Motor neuron (in vitro differentiated cells): ENCODE results near the gene BLTP2. TPM values are rescaled to one million over a fixed set of nuclear protein-coding genes. Genes with fewer than 3 reads are reported as not detected.
A peak's percentile ranks its signal among the peaks of the same experiment; 100 is the strongest.

Experiments used
- ATAC-seq, 8 experiments: fragments of 200-7000 bp; cut with Tn5 transposase; replicated peaks in 6 of 8; 2 replicates each; pipeline ENCODE4 v1.8.0; 2021; ENCODE audit warnings: mild to moderate bottlenecking in 8 of 8, moderate library complexity in 8 of 8
- H3K27ac ChIP-seq, 2 donors: fragments of 250-450 bp; sonication (Bioruptor Pico); 2 replicates each; pipeline ENCODE4 v1.9.0; 2021; ENCODE audit warnings: antibody characterized with exemption in 2 of 2, mild to moderate bottlenecking in 2 of 2, moderate library complexity in 1 of 2
- H3K4me1 ChIP-seq, 2 donors: fragments of 250-450 bp; sonication (Bioruptor Pico); replicated peaks in 1 of 2; 2 replicates each; pipeline ENCODE4 v1.6.1; 2021; ENCODE audit warnings: antibody characterized with exemption in 2 of 2, mild to moderate bottlenecking in 2 of 2, moderate library complexity in 1 of 2
- H3K4me3 ChIP-seq, 5 donors: fragments of 250-450 bp; sonication (Bioruptor Pico); 2 replicates each; pipeline ENCODE4 v1.9.0; 2021; ENCODE audit warnings: antibody characterized with exemption in 5 of 5, mild to moderate bottlenecking in 5 of 5, moderate library complexity in 4 of 5
- WGBS, 10 experiments: fragments of 450-650 bp; shearing (Covaris generic); methylation state at CpG; one replicate each; pipeline ENCODE4 v1.0.0; 2022; 5-methylcytosine and 5-hydroxymethylcytosine counted together
- in situ Hi-C, 9 experiments: fragments of 400-800 bp; cut with MboI; loops; one replicate each; pipeline ENCODE4 v1.15.0; 2021; ENCODE audit warnings: low sequenced_read_pairs in 9 of 9, low pct_unique_long_range_greater_than_20kb in 2 of 9; ENCODE audit not compliant: unreplicated experiment in 9 of 9
- total RNA-seq, 8 experiments: library from RNA; unstranded; fragments of 300-600 nt; gene quantifications; 2 replicates each; pipeline versions ENCODE4 v1.2.3 to v1.2.4, GENCODE V29; 2022

BLTP2 gene
- 100 to 1,000 TPM in 2 of 8 experiments, 10 to 100 TPM in 6; 36.7 to 124 (median 57.8) TPM for total RNA-seq

DNA sequence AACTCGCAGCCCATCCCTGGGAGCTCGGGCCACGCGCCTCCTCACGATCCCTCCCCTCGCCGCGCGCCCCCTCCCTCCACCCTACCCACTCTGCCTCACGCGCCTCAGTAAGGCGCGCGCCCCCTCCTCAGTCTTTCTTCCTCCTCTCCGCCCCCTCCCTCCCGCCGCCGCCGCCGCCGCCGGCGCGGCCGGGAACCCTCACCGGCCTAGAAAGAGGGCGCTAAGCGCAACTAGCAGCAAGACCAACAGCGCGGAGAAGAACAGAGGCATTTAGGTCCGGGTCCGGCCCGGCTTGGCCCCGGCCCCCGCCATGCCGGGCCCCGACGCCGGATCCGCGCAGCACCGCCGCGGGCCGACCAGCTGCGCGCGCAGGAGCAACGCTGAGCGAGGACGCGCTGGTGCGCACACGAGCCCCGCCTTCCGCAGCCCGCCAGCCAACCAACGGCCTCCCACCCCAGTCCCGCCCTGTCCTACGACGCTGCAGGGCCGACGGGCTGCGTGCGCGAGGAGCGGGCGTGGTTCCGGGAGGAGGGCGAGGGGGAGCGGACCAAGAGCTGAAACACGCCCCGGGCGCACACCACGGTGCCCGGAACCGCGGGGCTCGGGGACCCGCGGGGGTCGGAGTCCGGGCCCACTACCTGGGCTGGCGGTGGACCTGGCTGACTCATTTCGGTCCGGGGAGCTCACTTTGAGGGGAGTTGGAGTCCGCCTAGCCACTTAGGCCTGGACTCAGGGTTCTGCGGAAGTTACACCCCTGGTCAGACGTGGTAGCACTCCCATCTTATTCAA is at the start of gene BLTP2:
Gene BLTP2 (minus strand): TSS at position 372 of the 789 bp plus-strand sequence. CDS start 102 bp downstream, at position 270.
- in situ Hi-C loops: no loop called here
- peaks cover 10% of the 10 kb centered on the region in 2 donors for H3K4me1 ChIP-seq
- H3K4me3 ChIP-seq: peak within 1 kb of the TSS; percentile 85 to 95 (median 92)
- ATAC-seq: peak; percentile 91 to 98 (median 96)
- H3K27ac ChIP-seq: peak within 1 kb of the TSS; percentile 92 to 94
- WGBS, 10 experiments: 0% methylated on average over 1 to 2 of the region's 89 CpGs; no CpG with 5 or more reads in 8 of the 10 experiments

DNA sequence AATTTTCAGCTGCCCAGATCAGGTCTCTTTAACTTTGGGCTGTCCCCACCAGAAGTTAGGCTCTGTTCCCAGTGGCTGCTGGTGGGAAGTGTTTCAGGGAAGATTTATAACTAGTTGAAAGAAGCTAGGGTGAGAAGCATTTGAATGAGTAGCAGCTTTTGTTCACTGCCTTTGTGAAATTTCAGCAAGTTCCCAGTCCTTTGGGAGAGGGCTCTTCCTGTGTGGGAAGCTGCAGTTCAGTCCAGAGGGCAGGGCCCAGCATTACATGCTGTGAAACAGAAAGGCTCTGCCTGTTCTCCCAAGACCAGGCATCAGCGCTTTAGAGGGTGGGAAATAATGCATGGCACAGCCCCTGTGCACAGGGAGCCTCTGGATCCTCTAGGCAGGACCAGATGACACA is 48.9 kb upstream of the BLTP2 start:
- peak overlapping the region in 1 of 2 donors; percentile 32 for H3K27ac ChIP-seq
- no peak overlapping the region for H3K4me3 ChIP-seq
- H3K4me1 ChIP-seq: peaks cover 2 to 13% of the 10 kb centered on the region in 2 donors
- in situ Hi-C loops: no loop called here
- peak in 5 of 8 experiments; percentile 50 to 81 (median 64) for ATAC-seq
- 14 to 100% (median 60%) methylated on average over 1 of the region's 1 CpG; no CpG with 5 or more reads in 3 of the 10 experiments for WGBS, 10 experiments

DNA sequence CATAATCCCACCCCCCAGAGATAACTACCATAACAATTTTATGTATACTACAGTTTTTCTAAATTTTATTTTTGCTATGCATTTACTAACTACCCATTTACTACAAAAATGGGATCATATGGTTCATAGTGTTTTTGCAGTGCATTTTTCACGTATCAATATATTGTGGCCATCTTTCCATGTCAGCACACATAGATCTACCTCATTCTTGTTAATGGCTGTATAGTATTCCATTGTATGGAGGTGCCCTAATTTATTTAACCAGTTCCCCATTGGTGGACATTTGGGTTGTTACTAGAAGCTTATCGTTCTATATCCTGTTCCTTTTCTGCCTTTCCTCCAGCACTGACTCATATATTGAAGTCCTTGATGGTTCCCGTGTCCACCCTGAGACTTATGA is 44.1 kb upstream of the BLTP2 start:
- H3K4me1 ChIP-seq: peaks cover 2 to 5% of the 10 kb centered on the region in 2 donors
- H3K4me3 ChIP-seq: no peak overlapping the region
- in situ Hi-C loops: no loop called here
- H3K27ac ChIP-seq: no peak overlapping the region
- ATAC-seq: no peak
- WGBS, 10 experiments: 83 to 100% (median 98%) methylated on average over 1 to 3 of the region's 3 CpGs

DNA sequence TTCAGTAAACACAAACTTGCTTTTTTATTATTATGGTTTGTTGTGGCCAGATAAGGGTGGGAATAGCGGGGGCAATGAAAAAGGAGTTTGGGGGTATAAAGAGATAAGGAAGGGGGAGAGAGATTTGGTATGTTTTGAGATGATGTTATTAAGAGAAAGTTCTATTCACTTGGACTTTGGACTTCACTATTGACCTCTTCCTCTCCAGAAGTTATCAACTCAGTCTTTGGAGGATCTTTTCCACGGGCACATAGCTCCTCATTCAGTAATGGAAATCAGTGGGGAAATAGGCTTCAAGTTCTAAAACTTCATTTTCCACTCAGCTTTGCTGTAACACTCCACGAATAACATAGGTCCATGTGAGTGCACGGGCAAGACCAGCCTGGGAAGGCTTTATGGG is 43.5 kb upstream of the BLTP2 start:
- H3K4me1 ChIP-seq: peaks cover 0 to 2% of the 10 kb centered on the region in 2 donors
- WGBS, 10 experiments: 78 to 100% (median 95%) methylated on average over 1 to 4 of the region's 4 CpGs
- no peak for ATAC-seq
- in situ Hi-C loops: no loop called here
- H3K27ac ChIP-seq: no peak overlapping the region
- no peak overlapping the region for H3K4me3 ChIP-seq

DNA sequence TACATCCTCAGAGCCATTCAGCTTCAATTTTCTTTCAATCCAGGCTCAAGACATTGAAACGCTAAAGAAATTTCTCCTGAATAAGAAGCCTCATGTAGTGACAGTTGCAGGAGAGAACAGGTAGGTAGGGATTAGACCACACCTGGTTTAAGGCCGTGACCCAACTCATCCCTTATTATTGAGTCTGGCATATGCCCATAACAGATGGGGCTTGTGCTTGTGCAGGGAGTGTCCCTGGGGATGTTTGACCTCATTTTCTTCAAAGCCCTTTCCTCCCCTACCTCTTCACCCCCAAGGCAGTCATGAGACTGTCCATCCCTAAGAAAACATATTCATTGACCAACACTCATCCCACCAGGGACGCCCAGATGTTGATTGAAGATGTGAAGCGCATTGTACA is 41.3 kb upstream of the BLTP2 start:
- 71 to 100% (median 88%) methylated on average over 1 to 4 of the region's 4 CpGs; no CpG with 5 or more reads in 2 of the 10 experiments for WGBS, 10 experiments
- ATAC-seq: peak in 1 of 8 experiments; percentile 29
- H3K4me1 ChIP-seq: no peaks in the 10 kb centered on the region
- no peak overlapping the region for H3K4me3 ChIP-seq
- H3K27ac ChIP-seq: no peak overlapping the region
- in situ Hi-C loops: no loop called here

DNA sequence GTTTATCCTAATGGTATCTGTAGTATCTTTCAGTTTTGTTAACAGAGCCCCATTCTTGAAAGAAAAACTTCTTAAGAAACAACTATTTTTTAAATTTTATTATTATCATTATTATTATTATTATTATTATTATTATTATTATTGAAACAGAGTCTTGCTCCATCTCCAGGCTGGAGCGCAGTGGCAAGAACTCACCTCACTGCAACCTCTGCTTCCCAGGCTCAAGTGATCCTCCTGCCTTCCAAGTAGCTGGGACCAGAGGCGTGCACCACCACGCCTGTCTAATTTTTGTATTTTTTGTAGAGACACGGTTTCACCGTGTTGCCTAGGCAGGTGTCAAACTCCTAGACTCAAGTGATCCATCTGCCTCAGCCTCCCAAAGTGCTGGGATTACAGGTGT is 40.4 kb upstream of the BLTP2 start:
- WGBS, 10 experiments: 74 to 100% (median 92%) methylated on average over 1 to 5 of the region's 5 CpGs; no CpG with 5 or more reads in 2 of the 10 experiments
- ATAC-seq: no peak
- in situ Hi-C loops: no loop called here
- H3K4me3 ChIP-seq: no peak overlapping the region
- no peaks in the 10 kb centered on the region for H3K4me1 ChIP-seq
- no peak overlapping the region for H3K27ac ChIP-seq

DNA sequence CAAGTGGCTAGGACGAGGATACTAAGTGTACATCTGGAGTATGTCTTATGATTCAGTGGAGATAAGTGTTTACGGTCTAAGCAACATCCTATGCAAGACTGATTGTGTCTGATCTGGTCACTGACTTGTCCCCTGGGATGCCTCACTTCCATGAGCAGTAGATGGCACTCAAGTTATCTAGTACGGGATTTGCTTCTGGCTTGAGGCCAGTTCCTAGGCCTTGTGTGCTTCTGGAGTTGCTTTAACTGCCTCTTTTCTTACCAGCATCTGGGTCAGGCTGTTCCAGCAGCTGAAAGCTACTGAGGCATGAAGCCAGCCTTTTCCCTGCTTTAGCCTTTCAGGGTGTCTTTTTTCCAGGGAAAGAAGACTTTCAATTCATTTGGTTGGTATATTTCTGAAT is 40.0 kb upstream of the BLTP2 start:
- peak in 3 of 8 experiments; percentile 32 to 57 (median 49) for ATAC-seq
- no peak overlapping the region for H3K27ac ChIP-seq
- H3K4me1 ChIP-seq: no peaks in the 10 kb centered on the region
- H3K4me3 ChIP-seq: no peak overlapping the region
- WGBS, 10 experiments: 30 to 100% (median 80%) methylated on average over 1 to 2 of the region's 3 CpGs; no CpG with 5 or more reads in 3 of the 10 experiments
- in situ Hi-C loops: no loop called here

DNA sequence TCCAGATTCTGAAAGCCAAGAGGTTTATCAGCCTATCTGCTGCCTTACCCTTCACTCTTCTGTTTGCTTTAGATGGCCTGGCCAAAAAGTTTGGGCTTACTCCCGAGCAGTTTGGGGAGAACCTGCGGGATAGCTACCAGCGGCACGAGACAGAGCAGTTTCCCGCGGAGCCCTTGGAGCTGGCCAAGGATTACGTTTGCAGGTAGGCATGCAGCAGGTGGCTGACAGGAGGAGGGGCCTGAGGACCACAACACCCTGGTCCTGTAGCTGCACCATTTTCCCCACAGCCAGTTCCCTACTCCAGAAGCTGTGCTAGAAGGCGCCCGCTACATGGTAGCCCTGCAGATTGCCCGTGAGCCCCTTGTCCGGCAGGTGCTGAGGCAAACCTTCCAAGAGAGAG is 37.7 kb upstream of the BLTP2 start:
- Histone ChIP-seq H3K27ac (no peak overlapping the region), H3K4me3 (no peak overlapping the region), H3K4me1 (no peaks in the 10 kb centered on the region)
- no peak for ATAC-seq
- WGBS, 10 experiments: 89 to 100% (median 98%) methylated on average over 1 to 7 of the region's 11 CpGs; no CpG with 5 or more reads in 4 of the 10 experiments
- in situ Hi-C loops: no loop called here

DNA sequence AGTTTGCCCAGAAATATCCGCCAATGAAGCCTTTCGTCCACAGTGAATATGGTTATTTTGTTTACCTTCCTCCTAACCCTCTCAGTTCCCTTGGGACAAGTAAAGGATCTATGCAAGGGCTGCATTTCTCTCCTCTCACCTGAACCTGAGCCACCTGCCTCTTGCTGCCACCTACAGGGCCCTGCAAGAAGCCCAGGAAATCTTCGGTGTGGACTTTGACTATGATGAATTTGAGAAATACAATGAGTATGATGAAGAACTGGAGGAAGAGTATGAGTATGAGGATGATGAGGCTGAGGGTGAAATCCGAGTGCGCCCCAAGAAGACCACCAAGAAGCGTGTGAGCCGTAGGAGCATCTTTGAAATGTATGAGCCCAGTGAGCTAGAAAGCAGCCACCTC is 31.0 kb upstream of the BLTP2 start:
- Histone ChIP-seq H3K4me3 (no peak overlapping the region), H3K4me1 (no peaks in the 10 kb centered on the region), H3K27ac (no peak overlapping the region)
- ATAC-seq: peak in 1 of 8 experiments; percentile 34
- WGBS, 10 experiments: 63 to 100% (median 93%) methylated on average over 1 to 7 of the region's 7 CpGs; no CpG with 5 or more reads in 1 of the 10 experiments
- in situ Hi-C loops: no loop called here

DNA sequence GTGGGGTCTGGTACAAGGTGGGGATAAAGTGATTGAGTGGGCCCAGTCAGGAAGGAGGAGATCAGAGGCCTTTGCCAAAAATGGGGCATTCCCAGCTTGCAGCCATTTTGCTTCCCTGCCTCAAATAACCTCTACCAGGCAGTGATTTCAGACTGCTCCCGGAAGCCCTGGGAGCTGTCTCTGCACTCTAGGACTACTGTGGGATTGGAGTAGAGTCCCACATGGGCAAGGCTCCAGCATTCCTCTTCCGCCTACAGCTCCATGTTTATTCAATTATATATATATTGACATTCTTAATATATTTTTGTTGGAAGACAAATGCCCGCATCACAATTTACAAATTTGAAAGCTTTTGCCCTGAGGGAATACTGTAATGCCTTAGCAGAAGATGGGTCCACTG is 30.5 kb upstream of the BLTP2 start:
- no peaks in the 10 kb centered on the region for H3K4me1 ChIP-seq
- H3K27ac ChIP-seq: no peak overlapping the region
- no peak overlapping the region for H3K4me3 ChIP-seq
- in situ Hi-C loops: no loop called here
- ATAC-seq: peak in 1 of 8 experiments; percentile 36
- WGBS, 10 experiments: 78 to 100% (median 100%) methylated on average over 1 to 3 of the region's 3 CpGs; no CpG with 5 or more reads in 4 of the 10 experiments

DNA sequence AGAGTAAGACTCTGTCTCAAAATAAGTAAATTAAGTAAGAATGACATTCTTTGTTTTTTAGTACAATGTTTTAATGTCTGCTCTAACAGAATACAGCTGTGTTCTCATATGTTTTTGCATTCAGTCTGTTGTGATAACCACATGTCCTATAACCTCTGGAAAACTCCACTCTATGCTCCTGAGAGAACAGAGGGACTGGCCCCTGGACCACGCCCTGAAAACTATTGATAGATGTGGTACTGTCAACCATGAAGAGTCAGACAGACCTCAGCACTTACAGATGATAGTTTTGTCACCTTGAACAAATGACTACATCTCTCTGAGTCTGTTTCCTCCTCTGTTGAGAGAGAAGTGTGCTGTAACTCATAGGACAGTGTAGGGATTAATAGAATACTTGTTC is 25.0 kb upstream of the BLTP2 start:
- H3K27ac ChIP-seq: no peak overlapping the region
- 100% methylated on average over 1 of the region's 1 CpG; no CpG with 5 or more reads in 6 of the 10 experiments for WGBS, 10 experiments
- in situ Hi-C loops: no loop called here
- no peak overlapping the region for H3K4me3 ChIP-seq
- ATAC-seq: no peak
- no peaks in the 10 kb centered on the region for H3K4me1 ChIP-seq

DNA sequence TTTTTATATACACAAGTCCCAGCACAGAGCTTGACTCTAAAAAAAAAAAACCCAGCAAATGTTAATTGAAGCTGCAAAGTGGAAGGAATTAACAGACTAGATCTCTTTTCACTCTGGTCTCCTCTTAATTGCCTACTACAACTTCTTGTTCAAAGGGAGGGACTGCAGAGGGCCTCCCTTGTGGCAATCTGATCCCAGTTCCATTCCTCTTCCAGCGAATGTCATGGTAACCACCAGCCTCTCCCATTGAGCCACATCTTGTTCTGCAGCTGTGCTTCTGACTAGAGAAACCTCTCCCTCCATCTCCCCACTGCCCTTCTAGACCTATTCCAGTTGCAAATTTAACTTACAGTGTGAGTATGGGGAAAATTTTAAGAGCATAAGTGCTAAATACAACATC is 22.9 kb upstream of the BLTP2 start:
- in situ Hi-C loops: no loop called here
- H3K4me1 ChIP-seq: peaks cover 0 to 7% of the 10 kb centered on the region in 2 donors
- no peak overlapping the region for H3K4me3 ChIP-seq
- peak; percentile 38 to 97 (median 75) for ATAC-seq
- WGBS, 10 experiments: 25 to 80% (median 60%) methylated on average over 1 of the region's 1 CpG; no CpG with 5 or more reads in 5 of the 10 experiments
- no peak overlapping the region for H3K27ac ChIP-seq

DNA sequence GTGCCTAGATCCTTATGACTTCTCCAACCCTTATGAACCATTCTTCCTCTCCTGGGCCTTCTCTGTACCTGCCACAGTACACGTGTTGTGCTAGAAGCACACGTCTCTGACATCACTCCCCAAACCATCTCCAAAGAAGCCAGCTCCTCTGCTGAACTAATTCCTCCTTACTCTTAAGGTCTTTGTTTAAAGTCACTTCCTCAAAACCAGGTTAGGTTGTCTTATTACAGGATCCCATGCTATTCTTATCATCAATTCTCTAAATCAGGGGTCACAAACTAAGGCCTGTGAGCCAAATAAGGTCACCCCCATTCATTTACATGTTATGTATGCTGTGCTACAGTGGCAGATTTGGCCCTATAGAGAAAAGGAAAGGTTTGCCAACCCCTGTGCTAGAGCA is 21.0 kb upstream of the BLTP2 start:
- Histone ChIP-seq H3K4me3 (no peak overlapping the region), H3K4me1 (peaks cover 0 to 8% of the 10 kb centered on the region in 2 donors), H3K27ac (no peak overlapping the region)
- no peak for ATAC-seq
- in situ Hi-C loops: no loop called here
- 86% methylated on average over 2 of the region's 2 CpGs; no CpG with 5 or more reads in 9 of the 10 experiments for WGBS, 10 experiments
